Osteocyte (in vitro differentiated cells): ENCODE measurements around the gene ANKLE2. TPM values are rescaled to one million over a fixed set of nuclear protein-coding genes. Genes with fewer than 3 reads are reported as not detected.
A peak's percentile ranks its signal among the peaks of the same experiment; 100 is the strongest.

Source experiments
- DNase-seq: peaks from one replicate; pipeline ENCODE4 v3.0.0; 2021; ENCODE audit warnings: mixed read lengths; ENCODE audit not compliant: unreplicated experiment; ENCODE audit errors: extremely low spot score
- H3K27ac Mint-ChIP-seq: one replicate; pipeline ENCODE4 v1.8.0; 2021; ENCODE audit warnings: mild to moderate bottlenecking, mixed read lengths; ENCODE audit not compliant: unreplicated experiment
- H3K27me3 Mint-ChIP-seq: one replicate; pipeline ENCODE4 v1.8.0; 2021; ENCODE audit warnings: mixed read lengths; ENCODE audit not compliant: unreplicated experiment
- H3K36me3 Mint-ChIP-seq: one replicate; pipeline ENCODE4 v1.8.0; 2021; ENCODE audit warnings: mixed read lengths; ENCODE audit not compliant: unreplicated experiment
- H3K4me1 Mint-ChIP-seq: one replicate; pipeline ENCODE4 v1.8.0; 2021; ENCODE audit warnings: mixed read lengths; ENCODE audit not compliant: unreplicated experiment
- H3K4me3 Mint-ChIP-seq: one replicate; pipeline ENCODE4 v1.8.0; 2021; ENCODE audit warnings: mild to moderate bottlenecking, moderate library complexity, mixed read lengths; ENCODE audit not compliant: unreplicated experiment
- H3K9me3 Mint-ChIP-seq: one replicate; pipeline ENCODE4 v1.8.0; 2021; ENCODE audit warnings: mixed read lengths; ENCODE audit not compliant: unreplicated experiment
- CTCF ChIP-seq: fragments of 200-600 bp; sonication (generic); IDR thresholded peaks from 2 replicates; pipeline ENCODE4 v1.5.0; 2021; ENCODE audit warnings: antibody characterized with exemption, mild to moderate bottlenecking, moderate library complexity
- total RNA-seq: library from RNA; stranded (reverse); gene quantifications from 2 replicates; pipeline ENCODE4 v1.2.1, GENCODE V29; 2021

ANKLE2 gene
- total RNA-seq, 1 donor from 2014 or later: 70.0 TPM

GRCh38 chr12:132690112-132690511, 71.5 kb downstream of the ANKLE2 start:
- Mint-ChIP-seq H3K27ac (no peak overlapping the region), H3K36me3 (no peaks in the 10 kb centered on the region), H3K27me3 (no peaks in the 10 kb centered on the region), H3K4me3 (peak overlapping the region; percentile 0), H3K9me3 (no peaks in the 10 kb centered on the region), H3K4me1 (peaks cover 20% of the 10 kb centered on the region)
- no peak for DNase-seq
- no peak for TF ChIP-seq CTCF

GRCh38 chr12:132689227-132689626, 72.4 kb downstream of the ANKLE2 start:
- Mint-ChIP-seq H3K4me1 (peaks cover 20% of the 10 kb centered on the region), H3K27me3 (no peaks in the 10 kb centered on the region), H3K9me3 (no peaks in the 10 kb centered on the region), H3K36me3 (no peaks in the 10 kb centered on the region), H3K4me3 (peak overlapping the region; percentile 66), H3K27ac (peak overlapping the region; percentile 62)
- no peak for TF ChIP-seq CTCF
- DNase-seq: no peak

- Mint-ChIP-seq H3K4me1 (peaks cover 20% of the 10 kb centered on the region), H3K4me3 (peak within 1 kb of the TSS; percentile 75), H3K9me3 (no peaks in the 10 kb centered on the region), H3K27ac (no peak within 1 kb of the TSS), H3K27me3 (no peaks in the 10 kb centered on the region), H3K36me3 (no peaks in the 10 kb centered on the region)
- no peak for TF ChIP-seq CTCF
- peak; percentile 98 for DNase-seq
Observed at GRCh38 chr12:132687211-132688164, 74.1 kb downstream of the ANKLE2 start, which contains the start of the genes POLE and PXMP2. Gene POLE (minus strand): TSS chr12:132687342. CDS start chr12:132687315, 27 bp downstream. Gene PXMP2 (plus strand): TSS chr12:132687587. CDS start chr12:132687671, 84 bp downstream.

- Mint-ChIP-seq H3K9me3 (no peaks in the 10 kb centered on the region), H3K36me3 (no peaks in the 10 kb centered on the region), H3K27me3 (no peaks in the 10 kb centered on the region), H3K4me3 (peak overlapping the region; percentile 75), H3K4me1 (peaks cover 20% of the 10 kb centered on the region), H3K27ac (no peak overlapping the region)
- DNase-seq: no peak
- TF ChIP-seq CTCF: no peak
Observed at GRCh38 chr12:132686825-132687210, 74.8 kb downstream of the ANKLE2 start.

- no peak for DNase-seq
- Mint-ChIP-seq H3K27ac (peak overlapping the region; percentile 16), H3K4me3 (peak overlapping the region; percentile 66), H3K27me3 (no peaks in the 10 kb centered on the region), H3K9me3 (no peaks in the 10 kb centered on the region), H3K4me1 (peaks cover 20% of the 10 kb centered on the region), H3K36me3 (no peaks in the 10 kb centered on the region)
- TF ChIP-seq CTCF: no peak
Observed at GRCh38 chr12:132685400-132685799, 76.2 kb downstream of the ANKLE2 start.
